ENCODE data around the gene CCND3. TPM values are rescaled to one million over a fixed set of nuclear protein-coding genes. Genes with fewer than 3 reads are reported as not detected.
A peak's percentile ranks its signal among the peaks of the same experiment; 100 is the strongest.

Gene CCND3
- total and polyA plus RNA-seq, 11 donors, result 33.9 to 116 (median 47.1) TPM

DNA sequence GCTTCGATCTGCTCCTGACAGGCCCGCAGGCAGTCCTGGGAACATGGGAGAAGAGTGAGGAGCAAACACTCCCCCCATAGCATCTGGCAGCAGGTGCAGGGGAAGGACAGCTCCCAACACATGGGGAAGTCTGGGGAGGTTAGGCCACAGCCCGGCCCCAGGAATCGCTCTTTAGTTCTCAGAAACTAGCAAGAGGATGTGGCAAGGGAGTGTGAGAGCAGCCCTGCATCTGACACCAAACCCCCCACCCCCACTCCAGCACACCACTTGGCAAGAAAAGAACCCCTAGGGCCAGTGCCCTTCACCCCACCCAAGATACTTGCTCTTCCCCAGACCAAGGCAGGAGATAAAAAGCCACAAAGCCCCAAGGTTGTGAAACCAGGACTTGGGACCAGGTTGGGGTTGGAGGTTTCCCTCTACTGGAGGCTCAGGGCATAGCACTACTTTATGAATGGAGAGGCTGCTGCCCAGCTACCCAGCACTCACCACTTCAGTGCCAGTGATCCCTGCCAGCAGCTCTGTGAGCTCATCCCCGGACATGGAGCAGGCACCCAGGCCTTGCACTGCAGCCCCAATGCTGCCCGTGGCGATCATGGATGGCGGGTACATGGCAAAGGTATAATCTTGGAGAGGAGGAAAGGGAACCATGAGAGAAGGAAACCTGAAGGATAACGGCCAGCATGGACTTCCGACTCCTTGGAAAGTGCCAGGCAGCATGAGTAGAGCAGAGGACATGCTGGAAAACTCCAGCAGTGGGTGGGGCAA is 5.4 kb downstream of the CCND3 start:
- peak overlapping the region in 2 of 12 donors; percentile 9 to 93 for H3K4me3 ChIP-seq
- peak; percentile 62 to 82 (median 72) for ATAC-seq
- peak overlapping the region in 9 of 12 donors; percentile 46 to 95 (median 87) for H3K27ac ChIP-seq
- TF ChIP-seq, protein P1, sequence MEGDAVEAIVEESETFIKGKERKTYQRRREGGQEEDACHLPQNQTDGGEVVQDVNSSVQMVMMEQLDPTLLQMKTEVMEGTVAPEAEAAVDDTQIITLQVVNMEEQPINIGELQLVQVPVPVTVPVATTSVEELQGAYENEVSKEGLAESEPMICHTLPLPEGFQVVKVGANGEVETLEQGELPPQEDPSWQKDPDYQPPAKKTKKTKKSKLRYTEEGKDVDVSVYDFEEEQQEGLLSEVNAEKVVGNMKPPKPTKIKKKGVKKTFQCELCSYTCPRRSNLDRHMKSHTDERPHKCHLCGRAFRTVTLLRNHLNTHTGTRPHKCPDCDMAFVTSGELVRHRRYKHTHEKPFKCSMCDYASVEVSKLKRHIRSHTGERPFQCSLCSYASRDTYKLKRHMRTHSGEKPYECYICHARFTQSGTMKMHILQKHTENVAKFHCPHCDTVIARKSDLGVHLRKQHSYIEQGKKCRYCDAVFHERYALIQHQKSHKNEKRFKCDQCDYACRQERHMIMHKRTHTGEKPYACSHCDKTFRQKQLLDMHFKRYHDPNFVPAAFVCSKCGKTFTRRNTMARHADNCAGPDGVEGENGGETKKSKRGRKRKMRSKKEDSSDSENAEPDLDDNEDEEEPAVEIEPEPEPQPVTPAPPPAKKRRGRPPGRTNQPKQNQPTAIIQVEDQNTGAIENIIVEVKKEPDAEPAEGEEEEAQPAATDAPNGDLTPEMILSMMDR (IDR thresholded peaks at IDR 0.05), result peak; percentile 67 to 86 (median 76)
- no peak for TF ChIP-seq POLR2A (IDR thresholded peaks at IDR 0.05)
- H3K27me3 ChIP-seq, result no peaks in the 10 kb centered on the region
- WGBS, 4 donors, result 27 to 50% (median 44%) methylated on average over 6 to 10 of the region's 10 CpGs
- DNase-seq, result peak; percentile 71 to 87 (median 76)
- H3K4me1 ChIP-seq, result peaks cover 7 to 65% (median 48%) of the 10 kb centered on the region in 12 donors
- intact Hi-C loops (cut with DNase I), result loop anchor here in 7 of 10 donors (5.0 to 10.0 kb wide), 4 partner anchors 89 to 149 kb away; partner anchors contain the start of gene TOMM6 (in 5 of the 7)
- H3K36me3 ChIP-seq, result peaks cover 0 to 75% (median 53%) of the 10 kb centered on the region in 9 donors
- H3K9me3 ChIP-seq, result no peaks in the 10 kb centered on the region

DNA sequence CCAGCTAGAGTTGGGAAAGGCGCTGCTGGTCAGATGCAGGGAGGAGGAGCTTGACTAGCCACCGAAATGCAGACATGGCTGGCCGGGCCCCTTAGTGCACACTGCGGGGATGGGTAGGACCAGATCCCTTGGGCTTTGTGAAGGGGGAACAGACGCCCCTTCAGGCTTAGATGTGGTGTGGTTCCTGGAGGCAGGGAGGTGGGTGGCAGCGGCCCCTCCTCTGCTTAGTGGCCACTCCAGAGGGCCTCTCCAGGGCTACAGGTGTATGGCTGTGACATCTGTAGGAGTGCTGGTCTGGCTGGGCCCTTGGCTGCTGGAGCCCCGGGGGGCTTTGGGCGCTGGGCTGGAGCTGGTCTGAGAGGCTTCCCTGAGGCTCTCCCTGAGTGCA is 5.9 kb downstream of the CCND3 start:
- H3K27ac ChIP-seq, result peak overlapping the region in 1 of 12 donors; percentile 84
- no peak overlapping the region for H3K4me3 ChIP-seq
- H3K9me3 ChIP-seq, result no peaks in the 10 kb centered on the region
- intact Hi-C loops (cut with DNase I), result loop anchor here in 7 of 10 donors (5.0 to 10.0 kb wide), 4 partner anchors 88 to 148 kb away; partner anchors contain the start of gene TOMM6 (in 5 of the 7)
- DNase-seq, result no peak
- TF ChIP-seq, protein P1 (IDR thresholded peaks at IDR 0.05), result no peak
- TF ChIP-seq POLR2A (IDR thresholded peaks at IDR 0.05), result no peak
- H3K36me3 ChIP-seq, result peaks cover 0 to 80% (median 59%) of the 10 kb centered on the region in 9 donors
- H3K4me1 ChIP-seq, result peaks cover 7 to 65% (median 48%) of the 10 kb centered on the region in 12 donors
- ATAC-seq, result peak in 1 of 4 donors; percentile 1
- no peaks in the 10 kb centered on the region for H3K27me3 ChIP-seq
- WGBS, 4 donors, result 78 to 81% (median 80%) methylated on average over 5 to 8 of the region's 8 CpGs

DNA sequence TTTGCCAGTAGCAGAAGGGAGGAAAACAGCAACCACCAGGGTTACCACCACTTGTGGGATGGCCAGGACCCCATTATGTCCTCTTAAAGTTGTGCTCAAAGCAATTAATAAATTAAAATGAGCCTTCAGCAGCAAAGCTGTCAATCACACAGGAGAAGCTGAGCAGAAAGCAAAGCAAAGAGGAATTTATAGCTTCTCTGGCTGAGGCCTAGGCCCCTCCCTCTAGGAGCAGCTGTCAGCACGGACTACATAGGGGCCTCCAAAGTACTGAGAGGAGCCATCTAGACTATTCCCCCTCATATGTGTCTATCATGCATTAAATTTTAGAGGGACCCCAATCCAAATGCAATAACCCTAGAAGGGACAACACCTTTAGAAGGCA is 6.4 kb downstream of the CCND3 start:
- H3K4me3 ChIP-seq, result no peak overlapping the region
- peaks cover 7 to 60% (median 43%) of the 10 kb centered on the region in 12 donors for H3K4me1 ChIP-seq
- ATAC-seq (no peak), DNase-seq (no peak)
- no peaks in the 10 kb centered on the region for H3K27me3 ChIP-seq
- peak overlapping the region in 1 of 12 donors; percentile 84 for H3K27ac ChIP-seq
- no peaks in the 10 kb centered on the region for H3K9me3 ChIP-seq
- TF ChIP-seq, protein P1 (IDR thresholded peaks at IDR 0.05), result no peak
- TF ChIP-seq POLR2A (IDR thresholded peaks at IDR 0.05), result no peak
- intact Hi-C loops (cut with DNase I), result loop anchor here in 7 of 10 donors (5.0 to 10.0 kb wide), 4 partner anchors 88 to 148 kb away; partner anchors contain the start of gene TOMM6 (in 5 of the 7)
- WGBS, 4 donors, result 57 to 81% (median 66%) methylated on average over 1 of the region's 1 CpG
- peaks cover 0 to 85% (median 64%) of the 10 kb centered on the region in 9 donors for H3K36me3 ChIP-seq
